GM18505 (cell line): ENCODE measurements around the gene KYAT1.

Experiments
- ATAC-seq: cut with Tn5 transposase; IDR thresholded peaks from one replicate; pipeline ENCODE4 v1.9.1; 2021; ENCODE audit not compliant: unreplicated experiment
- POLR2A ChIP-seq: IDR thresholded peaks from 4 replicates; pipeline ENCODE4 v1.6.1; 2011; ENCODE audit warnings: borderline replicate concordance; ENCODE audit not compliant: insufficient read depth, insufficient read length; ENCODE audit errors: extremely low read depth

KYAT1 gene

DNA sequence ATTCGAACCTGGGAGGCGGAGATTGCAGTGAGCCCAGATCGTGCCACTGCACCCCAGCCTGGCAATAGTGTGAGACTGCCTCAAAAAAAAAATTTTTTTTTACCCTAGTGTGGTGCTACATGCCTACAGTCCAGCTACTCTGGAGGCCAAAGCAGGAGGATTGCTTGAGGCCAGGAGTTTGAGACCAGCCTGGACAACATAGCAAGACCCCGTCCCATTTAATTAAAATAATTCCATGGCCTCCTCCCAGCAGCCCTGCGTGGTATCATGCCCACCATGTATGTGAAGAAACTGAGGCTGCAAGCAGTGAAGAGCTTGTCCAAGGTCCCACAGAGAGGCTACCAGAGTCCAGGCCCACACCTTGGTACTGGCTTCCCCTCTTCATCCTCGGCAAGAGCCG is 19.6 kb upstream of the KYAT1 start:
- no peak for TF ChIP-seq POLR2A
- no peak for ATAC-seq

DNA sequence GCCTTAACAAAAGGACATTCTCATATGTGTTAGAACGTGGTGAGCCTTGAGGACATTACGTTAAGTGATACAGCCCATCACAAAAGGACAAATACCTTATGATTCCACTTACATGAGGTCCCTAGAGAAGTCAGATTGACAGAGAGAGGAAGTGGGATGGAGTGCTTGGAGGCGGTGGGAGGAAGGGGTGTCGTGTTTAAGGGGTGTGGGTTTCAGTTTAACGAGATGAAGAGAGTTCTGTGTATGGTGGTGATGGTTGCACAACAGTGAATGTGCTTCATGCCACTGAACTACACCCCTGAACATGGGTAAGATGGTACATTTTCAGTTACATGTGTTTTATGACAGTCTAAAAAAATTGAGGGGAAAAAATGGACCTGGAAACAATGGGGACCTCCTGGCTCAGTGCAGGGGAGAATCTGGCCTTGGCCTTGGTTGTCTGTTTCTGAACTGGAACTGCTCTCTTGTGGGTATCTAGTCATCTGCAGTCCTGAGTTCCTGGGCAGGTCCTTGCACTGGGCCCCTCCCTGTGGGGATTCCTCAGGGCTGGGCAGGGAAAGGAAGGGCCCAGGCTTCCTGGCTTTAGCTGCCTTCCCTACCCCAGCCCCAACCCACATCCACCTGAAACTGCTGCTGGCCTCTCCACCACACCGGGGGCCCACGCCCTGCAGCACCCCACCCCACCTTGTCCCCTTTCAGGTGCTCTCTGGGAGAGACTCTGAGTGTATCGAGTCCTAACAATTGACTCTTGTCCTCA is 18.0 kb upstream of the KYAT1 start:
- ATAC-seq, result no peak
- no peak for TF ChIP-seq POLR2A

DNA sequence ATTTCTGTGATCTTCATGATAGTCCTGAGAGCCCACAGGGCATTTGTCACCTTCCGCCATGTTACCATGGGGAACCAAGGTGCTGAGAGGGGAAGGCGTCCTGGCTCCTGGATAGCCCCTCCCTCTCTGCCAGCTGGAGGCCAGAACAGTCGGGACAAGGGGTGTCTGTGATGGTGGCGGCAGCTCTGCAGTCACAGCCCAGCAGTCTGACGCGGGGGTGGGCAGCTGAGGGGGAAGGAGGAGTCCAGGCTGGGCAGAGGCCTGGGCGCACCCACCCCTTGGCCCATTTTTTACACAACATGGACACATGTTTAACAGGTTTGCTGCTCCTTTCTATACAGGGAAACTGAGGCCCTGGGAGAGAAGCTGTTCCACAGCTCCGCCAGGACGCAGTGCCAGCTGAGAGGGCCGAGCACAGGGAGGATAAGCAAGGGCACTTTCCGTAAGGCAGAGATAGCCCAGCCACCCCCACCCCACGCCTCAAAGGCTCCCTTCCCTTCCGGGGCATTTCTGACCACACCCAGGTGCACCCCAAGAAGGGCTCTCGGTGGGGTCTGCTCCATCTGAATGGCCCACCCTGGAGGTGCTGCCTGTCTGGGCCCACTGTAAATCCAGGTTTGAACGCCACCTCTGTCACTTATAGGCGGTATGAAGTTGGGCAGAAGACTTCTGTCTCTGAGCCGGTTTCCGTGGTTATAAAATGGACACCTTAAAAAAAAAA is 17.3 kb upstream of the KYAT1 start:
- no peak for ATAC-seq
- TF ChIP-seq POLR2A, result no peak

DNA sequence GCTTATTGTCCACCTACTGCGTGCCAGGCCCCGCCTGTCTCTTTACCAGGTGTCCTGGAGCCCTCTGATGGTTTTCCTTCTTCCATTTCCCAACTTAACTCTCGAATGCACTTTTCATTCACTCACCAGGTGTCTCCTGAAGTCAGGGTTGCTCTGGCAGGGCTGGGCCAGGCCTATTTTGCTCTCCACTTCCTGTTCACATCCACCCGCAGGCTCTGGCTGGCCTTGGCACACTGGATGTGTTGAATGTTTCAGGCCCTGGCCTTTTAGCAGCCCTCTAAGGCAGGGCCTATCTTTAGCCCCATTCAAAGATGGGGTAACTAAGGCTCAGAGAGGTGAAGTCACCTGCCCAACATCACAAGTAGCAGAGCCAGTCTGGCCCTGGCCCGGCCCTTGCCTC is 16.6 kb upstream of the KYAT1 start:
- no peak for TF ChIP-seq POLR2A
- ATAC-seq, result no peak

DNA sequence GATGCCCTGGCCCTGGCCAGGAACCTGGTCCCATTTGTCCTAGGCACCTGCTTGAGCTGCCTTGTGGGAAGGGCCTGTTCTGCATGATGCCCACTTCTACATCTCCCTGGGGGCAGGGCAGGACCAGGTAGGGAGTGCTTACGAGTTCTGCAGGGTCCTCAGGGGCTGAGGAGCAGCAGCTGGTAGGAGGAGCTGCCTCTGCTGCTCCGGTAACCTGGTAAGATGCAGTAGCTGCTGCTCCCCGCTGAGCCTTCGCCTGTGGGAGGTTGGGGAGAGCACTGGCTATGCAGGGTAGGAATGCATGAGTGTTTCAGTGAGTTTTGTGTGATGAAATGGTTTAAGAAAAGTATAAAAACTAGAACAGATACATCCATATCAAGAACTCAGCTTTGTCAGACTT is 13.8 kb upstream of the KYAT1 start:
- no peak for TF ChIP-seq POLR2A

DNA sequence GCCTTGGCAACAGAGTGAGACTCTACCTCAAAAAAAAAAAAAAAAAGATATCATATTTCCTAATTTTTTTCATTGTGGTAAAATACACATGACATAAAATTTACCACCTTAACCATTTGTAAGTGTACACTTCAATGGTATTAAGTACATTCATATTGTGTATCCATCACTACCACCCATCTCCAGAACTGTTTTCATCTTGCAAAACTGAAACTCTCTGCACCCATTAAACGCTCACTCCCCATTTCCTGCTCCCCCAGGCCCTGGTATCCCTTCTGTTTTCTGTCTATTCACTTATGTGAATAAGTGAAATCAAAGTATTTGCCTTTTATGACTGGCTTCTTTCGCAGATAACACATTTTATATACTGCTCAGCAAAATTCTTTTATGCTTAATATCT is 13.0 kb upstream of the KYAT1 start:
- ATAC-seq, result no peak
- no peak for TF ChIP-seq POLR2A

More for the DNA sequence above, 13.8 kb upstream of the KYAT1 start:
- no peak for ATAC-seq

DNA sequence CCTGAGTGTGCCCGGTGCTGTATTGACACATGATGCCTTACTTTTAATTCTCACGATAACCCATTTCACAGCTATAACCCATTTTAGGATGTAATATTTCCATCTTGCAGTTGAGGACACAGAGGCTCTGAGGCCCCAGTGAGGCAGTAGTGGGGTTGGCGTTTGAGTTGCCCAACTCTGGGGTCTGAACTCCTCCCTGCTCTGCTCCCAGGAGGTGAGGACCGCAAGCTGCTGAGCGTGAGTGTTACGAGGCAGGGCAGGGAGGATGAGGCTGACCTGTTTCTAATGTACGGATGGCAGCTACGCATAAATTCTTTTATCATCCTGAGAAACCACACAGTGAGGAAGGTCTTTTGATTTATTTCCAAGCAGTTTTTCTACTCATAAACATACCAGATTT is 11.6 kb upstream of the KYAT1 start:
- no peak for TF ChIP-seq POLR2A
- ATAC-seq, result no peak

DNA sequence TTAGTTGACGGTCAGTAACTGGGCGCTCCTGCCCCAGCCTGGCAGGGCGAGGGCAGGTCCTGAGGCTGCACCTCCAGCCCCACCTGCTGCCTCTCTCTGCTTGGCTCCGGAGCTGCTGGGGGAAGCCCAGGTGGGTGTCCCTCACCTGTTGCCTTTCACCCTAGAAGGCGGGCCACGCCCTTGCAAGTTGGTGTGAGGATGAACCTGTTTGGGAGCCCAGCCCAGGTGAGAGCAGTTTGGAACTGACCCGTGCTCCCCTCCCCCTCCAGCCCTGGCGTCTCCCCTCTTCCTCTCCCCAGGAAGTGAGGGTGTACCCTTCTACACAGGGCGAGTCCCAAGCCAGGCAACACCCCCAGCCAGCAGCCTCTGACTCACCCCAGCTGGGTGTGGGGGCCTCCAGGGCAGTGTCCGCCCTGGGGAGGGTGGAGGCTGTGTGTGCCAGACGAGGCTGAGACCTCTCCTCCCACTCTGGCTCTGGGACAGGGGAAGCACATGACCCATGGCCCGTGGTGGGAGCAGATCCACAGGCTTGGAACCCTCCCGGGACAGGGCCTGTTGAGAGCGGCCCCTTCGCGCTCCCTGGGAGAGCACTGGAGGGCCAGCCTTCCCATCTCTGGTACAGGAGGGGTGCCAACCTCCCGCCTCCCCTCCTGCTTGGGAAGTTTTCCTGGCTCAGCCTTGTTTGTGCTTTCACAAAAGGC is 10.6 kb upstream of the KYAT1 start:
- no peak for ATAC-seq
- TF ChIP-seq POLR2A, result no peak

DNA sequence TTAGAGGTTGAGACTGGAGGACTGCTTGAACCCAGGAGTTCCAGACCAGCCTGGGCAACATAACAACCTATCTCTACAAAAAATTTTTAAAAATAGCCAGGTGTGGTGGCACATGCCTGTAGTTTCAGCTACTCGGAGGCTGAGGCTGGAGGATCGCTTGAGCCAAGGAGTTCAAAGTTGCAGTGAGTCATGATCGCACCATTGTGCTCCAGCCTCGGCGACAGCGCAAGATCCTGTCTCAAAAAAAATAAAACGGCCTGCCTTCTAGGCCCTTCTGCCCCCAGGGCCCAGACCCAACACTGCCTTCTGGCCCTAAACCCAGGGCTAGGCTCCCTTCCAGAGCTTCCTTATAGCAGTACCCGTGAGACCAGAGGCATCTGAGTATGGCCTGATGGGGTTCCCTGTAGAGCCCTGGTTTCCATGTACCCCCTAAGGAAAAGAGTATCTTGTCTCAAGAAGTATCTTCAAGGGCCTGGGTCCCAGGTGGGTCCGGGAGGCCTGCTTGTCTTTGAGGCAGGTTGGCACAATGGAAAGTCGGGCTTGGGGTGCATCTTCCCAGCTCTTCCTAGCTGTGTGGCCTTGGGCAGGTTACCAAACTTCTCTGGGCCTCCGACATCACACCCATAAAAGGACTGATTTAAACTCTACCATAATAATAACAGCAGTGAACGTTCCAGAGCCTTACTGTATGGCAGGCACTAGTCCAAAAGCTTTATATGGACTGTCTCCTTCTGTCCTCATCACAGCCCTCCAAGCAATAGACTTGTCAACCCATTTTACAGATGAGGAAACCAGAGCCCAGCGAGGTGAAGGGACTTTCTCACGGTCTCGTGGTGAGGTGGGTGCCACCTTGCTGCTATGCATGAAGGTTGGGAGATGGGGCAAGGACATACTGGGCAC is 9.8 kb upstream of the KYAT1 start:
- TF ChIP-seq POLR2A, result no peak
- no peak for ATAC-seq

DNA sequence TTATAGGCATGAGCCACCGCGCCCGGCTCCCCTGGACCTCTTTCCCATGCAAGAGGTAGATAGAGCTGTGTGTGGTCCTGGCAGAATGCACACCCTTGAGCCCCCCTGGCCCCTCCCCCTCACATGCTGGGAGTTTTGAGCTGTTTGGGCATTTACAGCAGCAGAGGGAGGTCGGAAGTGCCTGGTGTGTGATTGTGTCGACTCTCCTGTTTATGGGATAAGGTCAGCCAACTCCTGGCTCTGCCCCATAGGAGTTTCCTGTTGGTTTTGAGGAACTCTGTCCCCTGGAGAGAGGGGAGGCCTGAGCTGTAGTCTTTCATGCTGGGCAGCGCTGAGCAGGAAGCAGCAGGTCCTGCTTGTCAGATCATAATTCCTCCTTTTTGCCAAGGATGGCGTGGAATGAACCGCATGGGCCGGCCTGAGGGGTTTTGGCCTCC is 6.2 kb upstream of the KYAT1 start:
- no peak for TF ChIP-seq POLR2A
- no peak for ATAC-seq

DNA sequence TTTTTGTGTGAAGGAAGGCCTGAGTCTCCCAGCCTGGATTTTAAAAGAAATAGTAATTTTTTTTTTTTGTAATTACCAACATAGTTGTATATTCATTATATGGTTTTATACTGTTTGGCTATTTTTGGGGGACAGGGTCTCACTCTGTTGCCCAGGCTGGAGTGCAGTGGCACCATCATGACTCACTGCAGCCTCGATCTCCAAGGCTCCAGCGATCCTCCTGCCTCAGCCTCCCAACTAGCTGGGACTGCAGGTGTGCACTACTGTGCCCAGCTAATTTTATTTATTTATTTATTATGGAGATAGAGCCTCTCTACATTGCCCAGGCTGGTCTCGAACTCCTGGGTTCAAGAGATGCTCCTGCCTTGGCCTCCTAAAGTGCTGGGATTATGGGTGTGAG is 5.3 kb upstream of the KYAT1 start:
- no peak for TF ChIP-seq POLR2A
- ATAC-seq, result no peak

DNA sequence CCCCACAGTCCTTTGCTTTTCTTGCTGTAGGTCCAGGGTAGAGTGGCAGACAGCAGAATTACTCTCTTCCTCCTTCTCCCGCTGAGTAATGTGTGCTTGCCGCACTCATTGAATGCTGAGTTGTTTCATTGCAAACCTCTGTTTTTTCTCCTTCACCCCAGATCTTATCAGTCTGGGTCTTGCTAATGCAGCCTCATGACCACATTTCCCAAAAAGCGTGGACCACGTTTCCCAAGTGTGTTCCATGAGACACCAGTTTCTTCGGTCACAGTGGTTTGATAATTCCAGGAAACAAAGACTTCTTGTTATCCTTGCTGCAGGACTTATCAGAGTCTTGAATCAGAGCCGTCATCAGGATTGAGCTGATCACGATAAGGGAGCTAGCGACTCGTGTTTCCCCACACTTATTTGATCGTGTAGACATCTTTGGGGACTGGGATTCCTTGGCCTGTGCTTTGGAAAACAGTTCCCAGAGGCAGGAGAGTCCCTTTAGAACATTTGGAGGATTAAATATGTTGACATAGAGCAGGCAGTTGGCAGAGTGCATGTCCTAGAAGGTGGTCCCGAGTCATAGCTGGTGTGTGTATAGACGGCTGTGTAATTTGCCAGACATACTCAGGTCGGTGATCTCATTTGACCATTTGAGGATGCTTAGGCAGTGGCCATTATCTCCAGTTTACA is 4.6 kb upstream of the KYAT1 start:
- TF ChIP-seq POLR2A, result no peak
- ATAC-seq, result no peak
